ENCODE data around the gene NEURL1B.

The NEURL1B gene

DNA sequence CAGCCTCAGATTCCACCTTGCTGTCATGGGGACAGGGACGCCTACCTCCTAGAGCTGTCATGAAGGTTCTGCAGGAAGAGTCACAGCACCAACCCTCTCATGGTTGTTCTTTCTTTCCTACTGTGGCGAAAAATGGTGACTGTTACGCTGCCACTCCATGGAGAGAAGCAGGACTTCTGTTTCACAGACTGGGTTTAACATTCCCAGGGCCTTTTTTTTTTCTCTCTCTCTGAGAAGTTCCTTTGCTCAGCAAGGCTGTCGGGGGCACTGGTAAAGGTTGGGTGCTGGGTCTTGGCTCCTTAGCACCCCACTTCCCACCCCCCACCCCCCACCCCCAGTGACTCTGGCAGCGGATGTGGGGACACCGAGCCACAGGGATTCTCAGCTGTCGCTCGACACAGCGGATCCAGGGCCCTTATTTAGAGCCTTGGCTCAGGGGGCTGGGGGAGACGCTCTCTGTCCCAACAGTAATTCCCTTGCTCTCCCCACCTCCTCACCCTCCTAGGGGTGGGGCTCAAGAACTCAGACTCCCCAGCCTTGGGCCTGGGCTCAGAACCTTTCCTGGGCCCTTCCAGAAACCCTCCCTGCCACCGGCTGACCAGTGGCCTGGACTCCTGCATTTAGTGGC, 95.6 kb downstream of the NEURL1B start:
- Histone ChIP-seq H3K36me3 (ENCODE audit: insufficient read depth, low read length) (no peaks in the 10 kb centered on the region), H3K27ac (no peak overlapping the region), H3K4me3 (no peak overlapping the region), H3K9ac (ENCODE audit: insufficient read length) (no peak overlapping the region), H3K9me3 (ENCODE audit: low read depth, low read length) (no peaks in the 10 kb centered on the region)
- DNase-seq (ENCODE audit: low read depth, low spot score): no peak
- TF ChIP-seq EZH2 (IDR thresholded peaks at IDR 0.05): no peak
- no peak for TF ChIP-seq POLR2AphosphoS5 (IDR thresholded peaks at IDR 0.05; ENCODE audit: borderline replicate concordance, low read depth, low read length)
- no peak for TF ChIP-seq FOXP2 (optimal IDR thresholded peaks at IDR 0.05; ENCODE audit: control extremely low read depth, extremely low read length, insufficient read depth)

GRCh38 chr5:172739375-172739774, 98.3 kb downstream of the NEURL1B start:
- Histone ChIP-seq H3K27ac (no peak overlapping the region), H3K9me3 (ENCODE audit: low read depth, low read length) (no peaks in the 10 kb centered on the region), H3K9ac (ENCODE audit: insufficient read length) (no peak overlapping the region), H3K4me3 (no peak overlapping the region), H3K36me3 (ENCODE audit: insufficient read depth, low read length) (no peaks in the 10 kb centered on the region)
- no peak for DNase-seq (ENCODE audit: low read depth, low spot score)
- TF ChIP-seq POLR2AphosphoS5 (IDR thresholded peaks at IDR 0.05; ENCODE audit: borderline replicate concordance, low read depth, low read length): no peak
- TF ChIP-seq EZH2 (IDR thresholded peaks at IDR 0.05): no peak
- TF ChIP-seq FOXP2 (optimal IDR thresholded peaks at IDR 0.05; ENCODE audit: control extremely low read depth, extremely low read length, insufficient read depth): no peak

GRCh38 chr5:172740428-172741205, 99.6 kb downstream of the NEURL1B start:
- DNase-seq (ENCODE audit: low read depth, low spot score): no peak
- no peak overlapping the region for H3K27ac ChIP-seq

More at GRCh38 chr5:172740428-172741205, 99.6 kb downstream of the NEURL1B start:
- no peaks in the 10 kb centered on the region for H3K9me3 ChIP-seq (ENCODE audit: low read depth, low read length)
- H3K36me3 ChIP-seq (ENCODE audit: insufficient read depth, low read length): no peaks in the 10 kb centered on the region
- TF ChIP-seq EZH2 (IDR thresholded peaks at IDR 0.05) (no peak), FOXP2 (optimal IDR thresholded peaks at IDR 0.05; ENCODE audit: control extremely low read depth, extremely low read length, insufficient read depth) (no peak), POLR2AphosphoS5 (IDR thresholded peaks at IDR 0.05; ENCODE audit: borderline replicate concordance, low read depth, low read length) (no peak)
- H3K9ac ChIP-seq (ENCODE audit: insufficient read length): no peak overlapping the region
- no peak overlapping the region for H3K4me3 ChIP-seq

Data from SK-N-MC (cell line).